IMR-90 (cell line): ENCODE results near the gene ZBTB40.

Experiments
- CTCF ChIP-seq: conservative IDR thresholded peaks from 2 replicates; pipeline ENCODE4 v1.5.1; 2012; ENCODE audit warnings: mild to moderate bottlenecking, low read depth, low read length, improper control_type of control experiment
- MAFK ChIP-seq: IDR thresholded peaks from 2 replicates; pipeline ENCODE4 v1.6.1; 2012; ENCODE audit warnings: low read depth, low read length, improper control_type of control experiment
- MAZ ChIP-seq: IDR thresholded peaks from 2 replicates; pipeline ENCODE4 v1.6.1; 2012; ENCODE audit warnings: low read depth, mild to moderate bottlenecking, low read length, improper control_type of control experiment, moderate library complexity, borderline replicate concordance
- MXI1 ChIP-seq: IDR thresholded peaks from 2 replicates; pipeline ENCODE4 v1.6.1; 2012; ENCODE audit warnings: low read depth, mild to moderate bottlenecking, low read length, moderate library complexity, borderline replicate concordance
- POLR2A ChIP-seq: IDR thresholded peaks from 2 replicates; pipeline ENCODE4 v1.6.1; 2012; ENCODE audit warnings: mild to moderate bottlenecking, low read depth, low read length
- RAD21 ChIP-seq: IDR thresholded peaks from 2 replicates; pipeline ENCODE4 v1.6.1; 2012; ENCODE audit warnings: low read length, improper control_type of control experiment
- USF2 ChIP-seq: fragments of 150-350 bp; IDR thresholded peaks from 2 replicates; pipeline ENCODE4 v1.6.1; 2017; ENCODE audit warnings: mild to moderate bottlenecking, antibody characterized with exemption, low read length, low read depth

- no peak for TF ChIP-seq CTCF
- no peak for TF ChIP-seq MAFK
- TF ChIP-seq POLR2A: no peak
- no peak for TF ChIP-seq MXI1
- no peak for TF ChIP-seq RAD21
- no peak for TF ChIP-seq MAZ
- TF ChIP-seq USF2: no peak
Observed at GRCh38 chr1:22494144-22494543, 42.5 kb downstream of the ZBTB40 start.
